ENCODE measurements around the gene RND3. TPM values are rescaled to one million over a fixed set of nuclear protein-coding genes. Genes with fewer than 3 reads are reported as not detected.
A peak's percentile ranks its signal among the peaks of the same experiment; 100 is the strongest.

The RND3 gene, protein sequence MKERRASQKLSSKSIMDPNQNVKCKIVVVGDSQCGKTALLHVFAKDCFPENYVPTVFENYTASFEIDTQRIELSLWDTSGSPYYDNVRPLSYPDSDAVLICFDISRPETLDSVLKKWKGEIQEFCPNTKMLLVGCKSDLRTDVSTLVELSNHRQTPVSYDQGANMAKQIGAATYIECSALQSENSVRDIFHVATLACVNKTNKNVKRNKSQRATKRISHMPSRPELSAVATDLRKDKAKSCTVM
- total RNA-seq (10 to 100 TPM in 3 of 4 donors, 1 to 10 TPM in 1; 8.8 to 25.7 (median 16.4) TPM), polyA plus RNA-seq (10 to 100 TPM in 1 of 3 donors, 1 to 10 TPM in 2; 9.7 to 55.3 (median 9.7) TPM)
- long read RNA-seq, donor 1, transcript RND3-202 (5 exons, 2,777 nt), result major isoform, 5 of 6 reads
- long read RNA-seq, donor 1, partial matches to known transcripts, result 0 of 6 reads
- long read RNA-seq, donor 1, other reads (novel, unspliced or antisense), result 0 of 6 reads
- long read RNA-seq, donor 2, transcript RND3-202 (5 exons, 2,777 nt), result major isoform, 31 of 50 reads
- long read RNA-seq, donor 2, transcript RND3-201 (6 exons, 2,711 nt), result minor isoform, 15 of 50 reads
- long read RNA-seq, donor 2, partial matches to known transcripts, result 0 of 50 reads
- long read RNA-seq, donor 2, other reads (novel, unspliced or antisense), result 4 of 50 reads

DNA sequence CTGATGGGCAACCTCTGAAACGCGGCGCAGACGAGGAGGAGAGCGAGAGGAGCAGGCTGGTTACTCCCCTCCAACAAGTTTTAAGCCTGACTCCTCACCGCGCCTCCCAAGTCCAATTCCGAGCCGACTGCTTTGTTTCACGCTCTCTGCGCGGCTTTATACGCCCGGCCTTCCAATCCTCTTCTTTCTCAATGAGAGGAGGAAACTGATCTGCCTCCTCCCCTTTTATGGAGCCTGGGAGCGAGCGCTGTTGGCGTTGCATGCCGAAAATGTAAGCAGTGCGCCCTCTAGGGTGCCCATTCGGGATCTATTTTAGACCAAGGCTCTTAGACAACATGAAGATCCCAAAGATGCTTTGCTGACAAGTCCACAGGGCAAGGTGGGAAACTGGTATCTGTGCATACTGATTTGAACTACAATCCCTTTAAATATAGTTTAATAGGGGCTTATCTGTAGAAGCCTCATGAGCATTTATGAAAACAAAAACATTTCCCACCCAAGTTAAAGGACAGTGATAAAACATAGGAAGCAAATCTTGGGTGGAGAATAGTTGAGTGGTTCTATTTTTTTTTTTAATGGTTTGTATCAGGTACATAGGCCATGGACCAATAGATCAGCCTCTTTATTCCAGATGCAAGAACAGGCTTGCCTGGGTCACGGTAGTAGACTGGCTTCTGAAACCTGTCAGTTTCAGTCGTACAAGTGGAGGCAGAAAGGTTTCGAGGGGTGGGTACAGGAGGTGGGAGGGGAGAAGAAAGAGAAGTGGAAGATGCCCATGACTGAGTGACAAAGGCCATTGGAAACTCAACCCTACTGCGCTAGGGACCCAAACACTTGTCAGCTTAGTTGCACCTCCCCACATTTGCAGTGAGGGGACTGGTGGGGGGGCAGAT, at the start of gene RND3:
TSS of gene RND3 (minus strand) at position 131 of the 893 bp plus-strand sequence. CDS start 250 bp downstream, outside the sequence.
- intact Hi-C loops (cut with DNase I), result loop anchor here (2.0 to 10.0 kb wide), 4 partner anchors 203 to 891 kb away; no protein-coding TSS in a partner anchor

DNA sequence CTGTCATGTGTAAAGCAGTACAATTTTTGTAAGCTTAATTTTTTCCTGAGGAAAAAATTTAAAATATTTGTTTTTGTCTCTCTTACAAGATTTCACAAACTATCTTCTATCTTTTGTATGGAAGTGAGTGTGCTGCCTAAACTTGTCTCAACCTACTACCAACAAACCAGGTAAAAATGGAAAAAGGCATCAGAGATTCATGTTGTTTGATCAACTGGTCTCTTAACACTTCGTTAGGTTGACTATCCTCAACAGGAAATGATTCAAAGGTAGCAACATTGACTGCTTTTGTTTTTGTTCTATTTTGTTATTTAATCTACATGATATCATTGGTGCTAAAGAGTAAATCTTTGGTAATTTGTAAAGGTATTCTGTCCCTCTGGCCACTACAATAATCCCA, 47.7 kb upstream of the RND3 start:
- no peaks in the 10 kb centered on the region for H3K27me3 ChIP-seq (ENCODE audit: insufficient read depth in 3 of 3, low read length in 2 of 3)
- H3K36me3 ChIP-seq (ENCODE audit: insufficient read depth in 1 of 2, low read depth in 1 of 2), result no peaks in the 10 kb centered on the region
- H3K9me3 ChIP-seq, result no peaks in the 10 kb centered on the region
- DNase-seq (no peak), ATAC-seq (no peak)
- WGBS, 3 donors, result 82 to 90% (median 87%) methylated on average over 1 of the region's 1 CpG
- intact Hi-C loops (cut with DNase I), result no loop called here
- H3K4me1 ChIP-seq, result no peaks in the 10 kb centered on the region
- TF ChIP-seq, protein P1, sequence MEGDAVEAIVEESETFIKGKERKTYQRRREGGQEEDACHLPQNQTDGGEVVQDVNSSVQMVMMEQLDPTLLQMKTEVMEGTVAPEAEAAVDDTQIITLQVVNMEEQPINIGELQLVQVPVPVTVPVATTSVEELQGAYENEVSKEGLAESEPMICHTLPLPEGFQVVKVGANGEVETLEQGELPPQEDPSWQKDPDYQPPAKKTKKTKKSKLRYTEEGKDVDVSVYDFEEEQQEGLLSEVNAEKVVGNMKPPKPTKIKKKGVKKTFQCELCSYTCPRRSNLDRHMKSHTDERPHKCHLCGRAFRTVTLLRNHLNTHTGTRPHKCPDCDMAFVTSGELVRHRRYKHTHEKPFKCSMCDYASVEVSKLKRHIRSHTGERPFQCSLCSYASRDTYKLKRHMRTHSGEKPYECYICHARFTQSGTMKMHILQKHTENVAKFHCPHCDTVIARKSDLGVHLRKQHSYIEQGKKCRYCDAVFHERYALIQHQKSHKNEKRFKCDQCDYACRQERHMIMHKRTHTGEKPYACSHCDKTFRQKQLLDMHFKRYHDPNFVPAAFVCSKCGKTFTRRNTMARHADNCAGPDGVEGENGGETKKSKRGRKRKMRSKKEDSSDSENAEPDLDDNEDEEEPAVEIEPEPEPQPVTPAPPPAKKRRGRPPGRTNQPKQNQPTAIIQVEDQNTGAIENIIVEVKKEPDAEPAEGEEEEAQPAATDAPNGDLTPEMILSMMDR (IDR thresholded peaks at IDR 0.05), result no peak
- H3K4me3 ChIP-seq, result no peak overlapping the region
- no peak overlapping the region for H3K27ac ChIP-seq

More for the DNA sequence above, at the start of gene RND3:
- peaks cover 18% of the 10 kb centered on the region for H3K4me1 ChIP-seq
- TF ChIP-seq, protein P1 (IDR thresholded peaks at IDR 0.05), result peak; percentile 85
- peak; percentile 93 to 95 for DNase-seq
- H3K27ac ChIP-seq, result peak within 1 kb of the TSS; percentile 83
- H3K9me3 ChIP-seq, result no peaks in the 10 kb centered on the region
- no peaks in the 10 kb centered on the region for H3K36me3 ChIP-seq (ENCODE audit: insufficient read depth in 1 of 2, low read depth in 1 of 2)
- H3K27me3 ChIP-seq (ENCODE audit: insufficient read depth in 3 of 3, low read length in 2 of 3), result no peaks in the 10 kb centered on the region
- 11 to 15% (median 12%) methylated on average over 24 of the region's 24 CpGs for WGBS, 3 donors
- peak; percentile 82 to 88 (median 86) for ATAC-seq
- peak within 1 kb of the TSS; percentile 82 for H3K4me3 ChIP-seq

DNA sequence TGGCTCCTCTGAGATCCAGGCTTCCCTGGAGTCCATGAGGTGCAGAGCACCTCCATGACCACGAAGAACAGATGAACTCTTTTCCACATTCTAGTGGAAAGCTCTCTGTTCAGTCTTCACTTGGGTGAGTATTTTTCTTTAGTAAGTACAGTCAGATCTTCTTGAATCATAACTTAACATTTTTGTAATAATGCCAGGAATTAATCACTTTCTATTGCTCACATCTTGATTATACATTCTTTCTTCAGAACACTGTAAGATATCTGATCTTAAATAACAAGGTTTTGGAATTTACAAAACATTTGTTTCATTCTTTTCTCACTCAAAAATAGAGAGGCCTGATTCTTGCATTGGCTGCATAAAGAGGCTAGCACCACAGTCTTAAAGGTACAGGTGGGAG, 45.4 kb upstream of the RND3 start:
- Histone ChIP-seq H3K27me3 (ENCODE audit: insufficient read depth in 3 of 3, low read length in 2 of 3) (no peaks in the 10 kb centered on the region), H3K27ac (no peak overlapping the region), H3K4me1 (no peaks in the 10 kb centered on the region), H3K9me3 (no peaks in the 10 kb centered on the region), H3K36me3 (ENCODE audit: insufficient read depth in 1 of 2, low read depth in 1 of 2) (no peaks in the 10 kb centered on the region), H3K4me3 (no peak overlapping the region)
- 69 to 95% (median 71%) methylated on average over 1 of the region's 1 CpG for WGBS, 3 donors
- DNase-seq, result no peak
- TF ChIP-seq, protein P1 (IDR thresholded peaks at IDR 0.05), result no peak
- intact Hi-C loops (cut with DNase I), result no loop called here
- ATAC-seq, result no peak

DNA sequence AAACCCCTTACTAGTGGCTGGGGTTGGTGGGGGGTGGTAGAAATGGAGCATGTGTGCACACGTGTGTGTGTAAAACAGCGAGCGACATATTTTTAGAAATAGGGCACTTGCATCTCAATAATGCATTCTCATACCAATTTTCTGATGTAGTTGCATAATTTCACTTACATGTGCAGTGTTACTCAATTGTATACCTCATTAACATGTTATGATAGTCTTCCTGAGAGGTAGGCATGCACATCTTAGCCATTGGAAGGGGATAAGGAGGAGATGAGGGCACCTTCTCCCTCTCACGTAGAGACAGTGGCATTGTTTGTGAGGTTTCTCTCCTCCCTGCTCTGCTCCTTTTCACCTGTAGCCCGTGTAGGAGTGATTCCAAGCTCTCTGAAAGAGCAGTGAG, 44.6 kb upstream of the RND3 start:
- intact Hi-C loops (cut with DNase I), result no loop called here
- TF ChIP-seq, protein P1 (IDR thresholded peaks at IDR 0.05), result no peak
- ATAC-seq (no peak), DNase-seq (no peak)
- H3K4me3 ChIP-seq, result no peak overlapping the region
- H3K27ac ChIP-seq, result no peak overlapping the region
- 87 to 90% (median 88%) methylated on average over 5 of the region's 5 CpGs for WGBS, 3 donors
- H3K27me3 ChIP-seq (ENCODE audit: insufficient read depth in 3 of 3, low read length in 2 of 3), result no peaks in the 10 kb centered on the region
- no peaks in the 10 kb centered on the region for H3K9me3 ChIP-seq
- H3K36me3 ChIP-seq (ENCODE audit: insufficient read depth in 1 of 2, low read depth in 1 of 2), result no peaks in the 10 kb centered on the region
- no peaks in the 10 kb centered on the region for H3K4me1 ChIP-seq
